Smooth muscle cell (in vitro differentiated cells): ENCODE results near the gene ACKR2. TPM values are rescaled to one million over a fixed set of nuclear protein-coding genes. Genes with fewer than 3 reads are reported as not detected.

Experiments used
- DNase-seq: peaks from one replicate; lab custom pipeline; 2025; ENCODE audit not compliant: unreplicated experiment; lab: John Stamatoyannopoulos, UW
- H2AFZ ChIP-seq: fragments of 200-600 bp; sonication (generic); 2 replicates; pipeline ENCODE4 v1.6.0; 2016; ENCODE audit warnings: antibody characterized with exemption, low read depth, mild to moderate bottlenecking
- H3F3A ChIP-seq: fragments of 200-600 bp; sonication (generic); 2 replicates; pipeline ENCODE4 v1.6.0; 2017; ENCODE audit warnings: antibody characterized with exemption, low read depth
- H3K27ac ChIP-seq: fragments of 200-600 bp; sonication (generic); 2 replicates; pipeline ENCODE4 v1.5.1; 2016; ENCODE audit warnings: low read depth, mild to moderate bottlenecking
- H3K27me3 ChIP-seq: fragments of 200-600 bp; sonication (generic); 2 replicates; pipeline ENCODE4 v1.6.1; 2016; ENCODE audit warnings: low read depth, mild to moderate bottlenecking
- H3K36me3 ChIP-seq: fragments of 200-600 bp; sonication (generic); 2 replicates; pipeline ENCODE4 v1.5.1; 2016; ENCODE audit warnings: low read depth
- H3K4me1 ChIP-seq: fragments of 200-600 bp; sonication (generic); 2 replicates; pipeline ENCODE4 v1.5.1; 2016; ENCODE audit warnings: low read depth
- H3K4me2 ChIP-seq: fragments of 200-600 bp; sonication (generic); 2 replicates; pipeline ENCODE4 v1.6.0; 2016; ENCODE audit warnings: mild to moderate bottlenecking
- H3K4me3 ChIP-seq: fragments of 200-600 bp; sonication (generic); 2 replicates; pipeline ENCODE4 v1.5.1; 2016; ENCODE audit warnings: mild to moderate bottlenecking
- H3K79me2 ChIP-seq: fragments of 200-600 bp; sonication (generic); 2 replicates; pipeline ENCODE4 v1.6.0; 2016; ENCODE audit warnings: low read depth, mild to moderate bottlenecking
- H3K9ac ChIP-seq: fragments of 200-600 bp; sonication (generic); 2 replicates; pipeline ENCODE4 v1.6.0; 2016; ENCODE audit warnings: low read depth
- H3K9me3 ChIP-seq: fragments of 200-600 bp; sonication (generic); replicated peaks from 2 replicates; pipeline ENCODE4 v1.5.1; 2016; ENCODE audit warnings: low read depth
- H4K20me1 ChIP-seq: fragments of 200-600 bp; sonication (generic); 2 replicates; pipeline ENCODE4 v1.6.0; 2016; ENCODE audit warnings: low read depth
- WGBS: methylation state at CpG from one replicate; pipeline ENCODE4 v1.1.7; 2016; ENCODE audit warnings: low lambda C conversion rate; 5-methylcytosine and 5-hydroxymethylcytosine counted together
- polyA plus RNA-seq: library from polyadenylated mRNA; unstranded; fragments of >200 nt; fragmentation: Nextera tagmentation; extraction: Ambion mirVana; gene quantifications from 2 replicates; pipeline ENCODE4 v1.2.1, GENCODE V29; 2016
- total RNA-seq: library from RNA; depleted of rRNA; stranded (reverse); fragments of >200 nt; gene quantifications from 2 replicates; pipeline ENCODE4 v1.2.3, GENCODE V29; 2014
- TF ChIP-seq, protein P1 (sequence below): fragments of 200-600 bp; sonication (generic); IDR thresholded peaks from 2 replicates; pipeline ENCODE4 v1.5.1; 2017; ENCODE audit warnings: borderline replicate concordance, mild to moderate bottlenecking, antibody characterized with exemption; ENCODE audit not compliant: insufficient read depth, poor library complexity, severe bottlenecking

ACKR2 gene
- total and polyA plus RNA-seq, 2 experiments from 2014 or later = 1.1 to 17.2 TPM

DNA sequence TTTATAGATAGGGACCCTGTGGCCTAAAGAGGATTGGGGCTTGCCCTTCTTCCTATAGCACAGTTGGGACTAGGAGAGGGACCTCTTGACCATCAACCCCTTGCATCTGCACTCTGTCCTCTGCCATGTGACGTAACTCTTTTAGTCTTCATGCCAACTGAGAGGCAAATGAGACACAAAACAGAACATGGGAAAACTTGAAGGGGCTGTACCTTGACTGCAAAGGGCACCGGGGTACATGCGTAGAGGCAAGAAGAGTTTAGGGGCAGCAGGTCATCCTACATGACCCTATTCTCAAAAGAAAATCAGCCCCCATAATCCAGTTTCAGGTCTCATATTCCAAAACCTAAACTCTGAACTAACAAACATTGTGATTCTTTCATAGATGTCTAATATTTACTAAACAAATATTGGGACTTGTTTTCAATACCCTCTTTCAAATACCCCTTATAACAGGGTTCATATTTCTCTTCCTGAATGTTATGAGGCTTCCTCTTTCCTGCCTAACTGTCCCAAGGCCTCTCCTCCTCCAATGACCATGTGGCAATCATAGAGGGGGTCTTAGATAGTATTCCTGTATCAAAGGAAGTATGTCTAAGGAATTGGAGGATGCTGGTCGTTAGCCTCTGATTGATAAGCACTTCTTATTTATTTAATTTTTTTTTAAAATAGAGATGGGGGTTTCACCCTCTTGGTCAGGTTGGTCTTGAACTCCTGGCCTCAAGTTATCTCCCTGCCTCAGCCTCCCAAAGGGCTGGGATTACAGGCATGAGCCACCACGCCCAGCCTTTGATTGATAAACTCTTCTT is 20.6 kb downstream of the ACKR2 start:
- Histone ChIP-seq H3K4me2 (no peak overlapping the region), H3K9me3 (no peaks in the 10 kb centered on the region), H3K4me1 (peaks cover 20% of the 10 kb centered on the region), H2AFZ (no peak overlapping the region), H3K79me2 (no peaks in the 10 kb centered on the region), H3K4me3 (no peak overlapping the region), H3K36me3 (no peaks in the 10 kb centered on the region), H3K27me3 (no peaks in the 10 kb centered on the region), H4K20me1 (no peaks in the 10 kb centered on the region), H3K27ac (peak overlapping the region; percentile 29), H3F3A (peaks cover 5% of the 10 kb centered on the region), H3K9ac (no peak overlapping the region)
- WGBS = 85% methylated on average over 5 of the region's 5 CpGs
- no peak for DNase-seq
- TF ChIP-seq, protein P1, sequence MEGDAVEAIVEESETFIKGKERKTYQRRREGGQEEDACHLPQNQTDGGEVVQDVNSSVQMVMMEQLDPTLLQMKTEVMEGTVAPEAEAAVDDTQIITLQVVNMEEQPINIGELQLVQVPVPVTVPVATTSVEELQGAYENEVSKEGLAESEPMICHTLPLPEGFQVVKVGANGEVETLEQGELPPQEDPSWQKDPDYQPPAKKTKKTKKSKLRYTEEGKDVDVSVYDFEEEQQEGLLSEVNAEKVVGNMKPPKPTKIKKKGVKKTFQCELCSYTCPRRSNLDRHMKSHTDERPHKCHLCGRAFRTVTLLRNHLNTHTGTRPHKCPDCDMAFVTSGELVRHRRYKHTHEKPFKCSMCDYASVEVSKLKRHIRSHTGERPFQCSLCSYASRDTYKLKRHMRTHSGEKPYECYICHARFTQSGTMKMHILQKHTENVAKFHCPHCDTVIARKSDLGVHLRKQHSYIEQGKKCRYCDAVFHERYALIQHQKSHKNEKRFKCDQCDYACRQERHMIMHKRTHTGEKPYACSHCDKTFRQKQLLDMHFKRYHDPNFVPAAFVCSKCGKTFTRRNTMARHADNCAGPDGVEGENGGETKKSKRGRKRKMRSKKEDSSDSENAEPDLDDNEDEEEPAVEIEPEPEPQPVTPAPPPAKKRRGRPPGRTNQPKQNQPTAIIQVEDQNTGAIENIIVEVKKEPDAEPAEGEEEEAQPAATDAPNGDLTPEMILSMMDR = no peak

- 41% methylated on average over 7 of the region's 7 CpGs for WGBS
- Histone ChIP-seq H2AFZ (no peak overlapping the region), H3K4me3 (no peak overlapping the region), H3K4me2 (no peak overlapping the region), H3K9ac (no peak overlapping the region), H4K20me1 (no peaks in the 10 kb centered on the region), H3K36me3 (no peaks in the 10 kb centered on the region), H3K79me2 (no peaks in the 10 kb centered on the region), H3F3A (peaks cover 5% of the 10 kb centered on the region), H3K4me1 (peaks cover 20% of the 10 kb centered on the region), H3K27ac (no peak overlapping the region), H3K9me3 (no peaks in the 10 kb centered on the region), H3K27me3 (no peaks in the 10 kb centered on the region)
- no peak for DNase-seq
- TF ChIP-seq, protein P1 = peak; percentile 42
These were observed 21.4 kb downstream of the ACKR2 start for GRCh38 chr3:42830437-42831320.

GRCh38 chr3:42831321-42831713 is 22.1 kb downstream of the ACKR2 start:
- no peak overlapping the region for H3K4me3 ChIP-seq
- DNase-seq = no peak

More at GRCh38 chr3:42831321-42831713, 22.1 kb downstream of the ACKR2 start:
- Histone ChIP-seq H3F3A (peaks cover 5% of the 10 kb centered on the region), H3K9ac (no peak overlapping the region), H3K4me2 (no peak overlapping the region), H4K20me1 (no peaks in the 10 kb centered on the region), H3K9me3 (no peaks in the 10 kb centered on the region), H2AFZ (no peak overlapping the region), H3K27me3 (no peaks in the 10 kb centered on the region), H3K79me2 (no peaks in the 10 kb centered on the region), H3K27ac (no peak overlapping the region), H3K4me1 (peaks cover 14% of the 10 kb centered on the region), H3K36me3 (no peaks in the 10 kb centered on the region)
- WGBS = 28% methylated on average over 3 of the region's 3 CpGs
- TF ChIP-seq, protein P1 = peak; percentile 76
